Epithelial cell of esophagus (primary cell): Measurements from ENCODE around the gene TMEM25.
"Not testable (repeated sequence)": the region's sequence is repeated elsewhere in the genome, so short reads cannot be mapped to it uniquely, and the experiment has no call there.

ENCODE experiments used
- DNase-seq: peaks from one replicate; pipeline ENCODE4 v3.0.0; 2010; ENCODE audit warnings: low read depth
- H3K4me3 ChIP-seq: 2 replicates; pipeline ENCODE4 v1.5.1; 2011; ENCODE audit warnings: mild to moderate bottlenecking, low read length, control low read depth
- CTCF ChIP-seq: IDR thresholded peaks from 2 replicates; pipeline ENCODE4 v1.5.1; 2011; ENCODE audit warnings: low read depth, mild to moderate bottlenecking, low read length, control low read depth, inconsistent platforms; ENCODE audit not compliant: insufficient read depth; ENCODE audit errors: missing control alignments

Gene TMEM25

DNA sequence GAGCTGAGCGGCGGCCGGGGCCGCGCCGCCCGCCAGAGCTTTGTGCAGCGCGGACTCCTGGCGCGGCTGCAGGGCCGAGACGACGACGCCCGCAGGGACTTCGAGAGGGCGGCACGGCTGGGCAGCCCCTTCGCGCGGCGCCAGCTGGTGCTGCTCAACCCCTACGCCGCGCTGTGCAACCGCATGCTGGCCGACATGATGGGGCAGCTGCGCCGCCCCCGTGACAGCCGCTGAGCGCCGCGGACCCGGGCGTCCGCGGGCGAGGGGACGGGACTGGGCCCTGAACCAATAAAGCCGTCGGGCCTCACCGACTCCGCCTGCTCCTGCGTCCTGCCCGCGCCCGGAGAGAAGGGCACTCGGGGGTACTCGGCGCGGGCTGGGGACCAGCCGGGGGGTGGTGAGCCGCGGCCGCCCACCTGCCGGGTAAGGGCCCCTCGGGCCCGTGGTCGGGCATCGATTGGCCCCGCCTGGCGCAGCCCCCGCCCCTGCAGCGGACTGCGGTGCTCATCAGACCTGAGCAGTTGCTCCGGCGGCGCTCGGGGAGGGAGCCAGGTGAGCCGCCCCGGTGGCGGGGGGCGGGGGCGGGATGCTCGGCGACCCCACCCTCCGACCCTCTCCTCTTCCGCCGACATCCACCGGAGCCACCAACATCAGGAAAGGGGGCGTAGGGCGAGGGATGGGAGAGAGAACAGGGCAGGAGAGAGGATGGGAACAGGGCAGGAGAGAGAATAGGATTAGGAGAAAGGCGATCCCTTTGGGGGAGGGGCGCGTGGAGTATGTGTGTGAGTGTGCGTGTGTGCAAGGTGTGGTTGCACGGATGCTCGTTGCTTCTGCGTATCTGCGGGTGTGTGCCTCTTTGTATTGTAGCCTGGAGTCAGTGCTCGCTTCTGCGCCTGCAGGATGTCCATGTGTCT lies at the start of gene TMEM25:
TSS of gene TMEM25 (plus strand) at position 510 of the 914 bp plus-strand sequence. CDS start 610 bp downstream, outside the sequence.
- peak within 1 kb of the TSS; percentile 85 for H3K4me3 ChIP-seq
- TF ChIP-seq CTCF, result no peak
- DNase-seq, result peak; percentile 73

- H3K4me3 ChIP-seq, DNase-seq: not testable (repeated sequence)
Observed at GRCh38 chr11:118481238-118481637, 49.8 kb upstream of the TMEM25 start.

DNA sequence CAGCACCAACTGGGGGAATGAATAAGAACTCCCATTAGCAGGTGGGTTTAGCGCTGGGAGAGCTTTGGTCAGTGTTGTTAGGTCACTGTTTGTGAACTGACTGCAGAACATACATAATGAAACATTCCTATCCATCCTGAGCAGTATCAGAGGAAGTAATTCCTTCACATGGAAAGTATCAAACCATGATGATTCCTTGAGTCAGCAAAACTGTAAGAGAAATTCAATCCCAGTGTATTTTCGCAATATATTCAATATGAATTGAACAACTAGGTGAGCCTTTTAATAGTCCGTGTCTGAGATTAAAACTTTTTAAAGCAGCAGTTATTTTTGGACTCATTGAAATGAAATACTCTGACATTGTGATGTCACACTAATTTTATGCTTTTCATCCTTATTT lies 46.6 kb upstream of the TMEM25 start:
- H3K4me3 ChIP-seq, result no peak overlapping the region
- DNase-seq, result no peak
- no peak for TF ChIP-seq CTCF

DNA sequence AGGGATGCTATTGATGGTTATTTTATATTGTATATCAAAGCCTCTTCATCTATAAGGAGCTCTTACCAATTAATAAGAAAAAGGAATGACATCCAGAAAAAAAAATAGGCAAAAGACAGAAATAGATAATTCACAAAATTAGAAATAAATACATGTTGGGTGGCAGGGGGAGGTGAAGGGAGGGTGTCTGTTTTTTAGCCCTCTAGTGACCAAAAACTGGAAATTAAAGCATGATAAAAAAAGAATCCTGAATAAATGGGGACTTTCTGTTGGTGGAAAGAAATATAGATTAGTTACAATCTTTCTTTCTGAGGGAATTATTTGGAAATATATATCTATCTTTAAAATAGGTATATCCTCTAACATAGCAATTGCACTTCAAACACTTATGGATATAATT lies 45.7 kb upstream of the TMEM25 start:
- no peak for TF ChIP-seq CTCF
- no peak overlapping the region for H3K4me3 ChIP-seq
- DNase-seq, result no peak

DNA sequence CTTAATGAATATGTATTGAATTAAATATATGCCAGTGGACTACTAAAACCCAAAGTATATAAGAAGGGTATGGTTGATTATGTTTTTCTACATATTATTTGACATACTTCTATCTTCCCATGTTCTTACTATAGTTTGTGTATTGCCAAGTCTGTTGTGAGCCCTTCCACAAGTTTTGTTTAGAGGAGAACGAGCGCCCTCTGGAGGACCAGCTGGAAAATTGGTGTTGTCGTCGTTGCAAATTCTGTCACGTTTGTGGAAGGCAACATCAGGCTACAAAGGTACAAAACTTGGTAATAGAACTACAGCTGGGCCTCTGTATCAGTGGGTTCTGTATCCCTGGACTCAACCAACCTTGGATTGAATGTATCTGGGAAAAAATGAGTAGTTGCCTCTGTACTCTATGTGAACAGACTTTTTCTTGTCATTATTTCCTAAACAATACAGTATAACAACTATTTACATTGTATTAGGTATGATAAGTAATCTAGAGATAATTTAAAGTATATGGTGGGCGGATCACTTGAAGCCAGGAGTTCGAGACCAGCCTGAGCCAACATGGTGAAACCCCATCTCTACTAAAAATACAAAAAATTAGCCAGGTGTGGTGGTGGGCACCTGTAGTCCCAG lies 42.4 kb upstream of the TMEM25 start:
- no peak overlapping the region for H3K4me3 ChIP-seq
- TF ChIP-seq CTCF, result peak; percentile 86
- DNase-seq, result peak; percentile 83

- DNase-seq, result no peak
- TF ChIP-seq CTCF, result no peak
- H3K4me3 ChIP-seq, result no peak overlapping the region
Observed at GRCh38 chr11:118491041-118491440, 40.0 kb upstream of the TMEM25 start.

- DNase-seq, result no peak
- TF ChIP-seq CTCF, result no peak
- no peak overlapping the region for H3K4me3 ChIP-seq
Observed at GRCh38 chr11:118497831-118498230, 33.2 kb upstream of the TMEM25 start.
